HL-60 (cell line): ENCODE data around the gene NHSL2.

ENCODE experiments used
- DNase-seq, 2 experiments: peaks; one replicate each; pipeline ENCODE4 v3.0.0-alpha.2; 2010 to 2020; ENCODE audit warnings: low read depth in 1 of 2, low spot score in 1 of 2
- H3K27ac ChIP-seq: fragments of 250-450 bp; sonication (Bioruptor Pico); replicated peaks from 2 replicates; pipeline ENCODE4 v1.5.1; 2020; ENCODE audit warnings: mild to moderate bottlenecking, moderate library complexity
- H3K27me3 ChIP-seq: fragments of 250-450 bp; sonication (Bioruptor Pico); 2 replicates; pipeline ENCODE4 v1.5.1; 2021; ENCODE audit warnings: mild to moderate bottlenecking, moderate library complexity; ENCODE audit not compliant: insufficient read depth, poor library complexity, severe bottlenecking
- H3K4me3 ChIP-seq: replicated peaks from 2 replicates; pipeline ENCODE4 v1.5.1; 2011; ENCODE audit warnings: mild to moderate bottlenecking, control low read depth, low read length; ENCODE audit not compliant: insufficient read depth
- GABPA ChIP-seq: IDR thresholded peaks from 2 replicates; pipeline ENCODE4 v1.6.1; 2012; ENCODE audit warnings: low read depth
- POLR2AphosphoS5 ChIP-seq: IDR thresholded peaks from 2 replicates; pipeline ENCODE4 v1.6.1; 2012; ENCODE audit warnings: low read depth
- SPI1 ChIP-seq: IDR thresholded peaks from 2 replicates; pipeline ENCODE4 v1.6.1; 2012; ENCODE audit warnings: low read depth, mild to moderate bottlenecking, borderline replicate concordance
- TF ChIP-seq, protein P1 (sequence below): IDR thresholded peaks from one replicate; pipeline ENCODE4 v1.5.1; 2011; ENCODE audit warnings: low read length, control low read depth, inconsistent platforms; ENCODE audit not compliant: insufficient read depth
- TF ChIP-seq, protein P2 (sequence below): IDR thresholded peaks from 2 replicates; pipeline ENCODE4 v1.6.1; 2012; ENCODE audit warnings: low read depth; ENCODE audit not compliant: insufficient replicate concordance

NHSL2 gene

DNA sequence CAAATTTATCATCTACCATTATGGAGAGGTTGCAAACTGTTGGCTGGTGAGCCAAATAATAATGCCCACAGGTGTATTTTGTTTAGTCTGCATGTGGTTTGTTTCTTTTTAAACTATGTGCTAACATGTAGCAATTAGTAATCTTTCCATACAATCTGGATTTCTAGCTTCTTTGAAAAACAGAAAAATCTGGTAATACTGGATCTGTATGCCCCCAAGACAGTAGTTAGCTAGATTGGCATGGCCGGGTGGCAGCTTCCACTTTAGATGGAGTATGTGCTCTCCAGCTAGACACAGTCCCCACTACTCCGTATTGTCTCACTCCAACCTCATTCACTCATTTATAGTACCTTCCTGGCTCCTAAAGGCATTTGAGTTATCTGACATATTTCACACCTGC is 91.3 kb downstream of the NHSL2 start:
- H3K27ac ChIP-seq: no peak overlapping the region
- H3K4me3 ChIP-seq: no peak overlapping the region
- TF ChIP-seq GABPA (no peak), SPI1 (no peak), POLR2AphosphoS5 (no peak)
- TF ChIP-seq, protein P1, sequence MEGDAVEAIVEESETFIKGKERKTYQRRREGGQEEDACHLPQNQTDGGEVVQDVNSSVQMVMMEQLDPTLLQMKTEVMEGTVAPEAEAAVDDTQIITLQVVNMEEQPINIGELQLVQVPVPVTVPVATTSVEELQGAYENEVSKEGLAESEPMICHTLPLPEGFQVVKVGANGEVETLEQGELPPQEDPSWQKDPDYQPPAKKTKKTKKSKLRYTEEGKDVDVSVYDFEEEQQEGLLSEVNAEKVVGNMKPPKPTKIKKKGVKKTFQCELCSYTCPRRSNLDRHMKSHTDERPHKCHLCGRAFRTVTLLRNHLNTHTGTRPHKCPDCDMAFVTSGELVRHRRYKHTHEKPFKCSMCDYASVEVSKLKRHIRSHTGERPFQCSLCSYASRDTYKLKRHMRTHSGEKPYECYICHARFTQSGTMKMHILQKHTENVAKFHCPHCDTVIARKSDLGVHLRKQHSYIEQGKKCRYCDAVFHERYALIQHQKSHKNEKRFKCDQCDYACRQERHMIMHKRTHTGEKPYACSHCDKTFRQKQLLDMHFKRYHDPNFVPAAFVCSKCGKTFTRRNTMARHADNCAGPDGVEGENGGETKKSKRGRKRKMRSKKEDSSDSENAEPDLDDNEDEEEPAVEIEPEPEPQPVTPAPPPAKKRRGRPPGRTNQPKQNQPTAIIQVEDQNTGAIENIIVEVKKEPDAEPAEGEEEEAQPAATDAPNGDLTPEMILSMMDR: no peak
- TF ChIP-seq, protein P2, sequence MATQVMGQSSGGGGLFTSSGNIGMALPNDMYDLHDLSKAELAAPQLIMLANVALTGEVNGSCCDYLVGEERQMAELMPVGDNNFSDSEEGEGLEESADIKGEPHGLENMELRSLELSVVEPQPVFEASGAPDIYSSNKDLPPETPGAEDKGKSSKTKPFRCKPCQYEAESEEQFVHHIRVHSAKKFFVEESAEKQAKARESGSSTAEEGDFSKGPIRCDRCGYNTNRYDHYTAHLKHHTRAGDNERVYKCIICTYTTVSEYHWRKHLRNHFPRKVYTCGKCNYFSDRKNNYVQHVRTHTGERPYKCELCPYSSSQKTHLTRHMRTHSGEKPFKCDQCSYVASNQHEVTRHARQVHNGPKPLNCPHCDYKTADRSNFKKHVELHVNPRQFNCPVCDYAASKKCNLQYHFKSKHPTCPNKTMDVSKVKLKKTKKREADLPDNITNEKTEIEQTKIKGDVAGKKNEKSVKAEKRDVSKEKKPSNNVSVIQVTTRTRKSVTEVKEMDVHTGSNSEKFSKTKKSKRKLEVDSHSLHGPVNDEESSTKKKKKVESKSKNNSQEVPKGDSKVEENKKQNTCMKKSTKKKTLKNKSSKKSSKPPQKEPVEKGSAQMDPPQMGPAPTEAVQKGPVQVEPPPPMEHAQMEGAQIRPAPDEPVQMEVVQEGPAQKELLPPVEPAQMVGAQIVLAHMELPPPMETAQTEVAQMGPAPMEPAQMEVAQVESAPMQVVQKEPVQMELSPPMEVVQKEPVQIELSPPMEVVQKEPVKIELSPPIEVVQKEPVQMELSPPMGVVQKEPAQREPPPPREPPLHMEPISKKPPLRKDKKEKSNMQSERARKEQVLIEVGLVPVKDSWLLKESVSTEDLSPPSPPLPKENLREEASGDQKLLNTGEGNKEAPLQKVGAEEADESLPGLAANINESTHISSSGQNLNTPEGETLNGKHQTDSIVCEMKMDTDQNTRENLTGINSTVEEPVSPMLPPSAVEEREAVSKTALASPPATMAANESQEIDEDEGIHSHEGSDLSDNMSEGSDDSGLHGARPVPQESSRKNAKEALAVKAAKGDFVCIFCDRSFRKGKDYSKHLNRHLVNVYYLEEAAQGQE: no peak
- no peak for DNase-seq
- H3K27me3 ChIP-seq: no peaks in the 10 kb centered on the region

DNA sequence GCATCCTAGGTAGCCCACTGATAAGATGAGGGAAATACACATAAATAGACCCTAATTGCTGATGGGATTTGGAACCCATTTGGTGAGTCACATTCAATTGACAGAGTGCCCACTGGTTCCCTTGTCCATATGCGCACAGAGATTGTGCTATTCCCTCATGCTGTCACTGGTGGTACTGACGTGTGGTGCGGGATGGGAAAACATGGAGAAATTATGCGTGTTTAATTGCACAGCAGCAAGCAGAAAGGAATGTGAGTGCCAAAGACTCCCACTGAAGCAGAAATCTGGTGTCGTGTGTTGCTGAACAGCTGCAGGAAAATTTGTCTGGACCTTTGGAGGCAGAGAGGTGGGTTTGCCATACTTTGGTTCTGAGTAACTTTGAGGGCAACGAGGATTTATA is 92.2 kb downstream of the NHSL2 start:
- H3K27ac ChIP-seq: no peak overlapping the region
- H3K27me3 ChIP-seq: no peaks in the 10 kb centered on the region
- no peak for TF ChIP-seq POLR2AphosphoS5
- TF ChIP-seq SPI1: no peak
- no peak overlapping the region for H3K4me3 ChIP-seq
- DNase-seq: no peak

DNA sequence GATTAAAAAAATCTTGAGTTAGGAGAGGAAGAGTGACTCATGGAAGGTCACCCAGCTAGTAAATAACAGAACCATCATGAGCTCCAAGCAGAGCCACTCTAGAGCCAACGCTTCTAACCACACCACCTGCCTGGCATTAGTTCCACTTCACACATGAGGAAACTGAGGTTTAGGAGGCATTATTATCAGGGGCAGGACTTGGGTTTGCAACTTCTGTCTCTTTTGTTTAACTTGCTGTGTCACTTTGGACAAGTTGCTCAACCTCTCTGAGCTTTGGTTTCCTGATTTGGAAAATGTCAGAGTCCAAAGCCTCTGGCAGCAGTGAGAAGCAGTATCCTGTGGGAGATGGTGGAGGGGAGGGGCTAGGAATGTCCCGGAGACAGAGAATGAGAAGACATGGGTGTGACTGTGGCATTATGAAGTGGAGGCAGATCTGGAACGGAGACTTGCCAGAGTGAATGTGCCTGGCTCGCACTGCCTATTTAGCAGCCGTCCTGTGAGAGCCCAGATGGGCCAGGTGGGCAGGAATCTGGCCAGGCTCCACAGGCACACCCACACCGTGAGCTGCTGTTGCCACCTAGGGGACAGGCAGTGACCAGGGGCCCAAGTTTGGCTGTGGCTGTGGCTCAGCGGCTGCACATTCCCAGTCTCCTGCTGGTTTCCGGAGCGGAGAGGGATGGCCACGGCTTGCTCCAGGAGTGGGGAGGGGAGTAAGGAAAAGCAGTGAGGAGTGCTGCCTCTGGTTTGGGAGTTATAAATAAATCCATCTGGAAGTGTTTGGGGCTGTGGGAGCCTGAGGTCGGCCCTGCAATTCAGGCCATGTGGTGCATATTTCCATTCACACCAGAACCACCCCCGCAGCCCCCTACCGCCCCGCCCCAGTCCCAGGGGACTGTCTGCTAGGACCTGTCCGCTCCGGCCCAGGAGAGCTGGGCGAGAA is 93.4 kb downstream of the NHSL2 start:
- DNase-seq: no peak
- Histone ChIP-seq H3K27ac (no peak overlapping the region), H3K4me3 (no peak overlapping the region), H3K27me3 (no peaks in the 10 kb centered on the region)
- TF ChIP-seq, protein P1: no peak
- TF ChIP-seq GABPA (no peak), SPI1 (no peak), POLR2AphosphoS5 (no peak)
- TF ChIP-seq, protein P2: no peak

DNA sequence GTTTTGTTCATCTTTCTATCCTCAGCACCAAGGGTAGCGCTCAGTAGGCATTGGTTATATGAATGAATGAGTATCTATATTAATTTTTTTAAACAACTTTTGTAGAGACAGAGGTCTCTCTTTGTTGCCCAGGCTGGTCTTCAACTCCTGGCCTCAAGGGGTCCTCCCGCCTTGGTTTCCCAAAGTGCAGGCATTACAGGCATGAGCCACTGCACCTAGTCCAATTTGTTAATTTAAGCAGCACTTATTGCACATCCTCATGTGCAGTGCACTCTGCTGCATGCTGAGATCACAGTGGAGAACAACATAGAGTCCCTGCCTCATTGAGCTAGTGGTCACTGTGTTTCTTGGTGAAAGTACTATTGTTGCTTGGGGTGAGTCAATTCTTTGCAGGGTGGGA is 94.4 kb downstream of the NHSL2 start:
- Histone ChIP-seq H3K27ac (no peak overlapping the region), H3K27me3 (no peaks in the 10 kb centered on the region), H3K4me3 (no peak overlapping the region)
- DNase-seq: no peak
- TF ChIP-seq, protein P1: no peak
- TF ChIP-seq, protein P2: no peak
- TF ChIP-seq SPI1 (no peak), GABPA (no peak), POLR2AphosphoS5 (no peak)
